ENCODE results near the gene SSR1. TPM values are rescaled to one million over a fixed set of nuclear protein-coding genes. Genes with fewer than 3 reads are reported as not detected.
"Not testable (repeated sequence)": the region's sequence is repeated elsewhere in the genome, so short reads cannot be mapped to it uniquely, and the experiment has no call there.

The SSR1 gene
- total and polyA plus RNA-seq, 2 donors from 2014 or later, result 40.4 to 163 TPM

- Histone ChIP-seq H3K4me1 (ENCODE audit: control insufficient read depth in 2 of 3, insufficient read depth in 2 of 3, low read depth in 1 of 3, low read length in 3 of 3) (no peaks in the 10 kb centered on the region), H3K9me3 (ENCODE audit: control insufficient read depth in 2 of 3, insufficient read depth in 1 of 3, low read length in 3 of 3) (no peaks in the 10 kb centered on the region), H3K27me3 (ENCODE audit: control insufficient read depth, insufficient read depth, low read length) (no peaks in the 10 kb centered on the region), H3K27ac (ENCODE audit: low read depth in 2 of 2, low read length in 2 of 2) (no peak overlapping the region), H3K4me3 (ENCODE audit: low read length in 3 of 3) (no peak overlapping the region), H3K36me3 (ENCODE audit: control insufficient read depth in 2 of 3, insufficient read depth in 3 of 3, low read length in 3 of 3) (no peaks in the 10 kb centered on the region), H3K9ac (ENCODE audit: low read length in 3 of 3) (no peak overlapping the region)
- TF ChIP-seq, protein P1, sequence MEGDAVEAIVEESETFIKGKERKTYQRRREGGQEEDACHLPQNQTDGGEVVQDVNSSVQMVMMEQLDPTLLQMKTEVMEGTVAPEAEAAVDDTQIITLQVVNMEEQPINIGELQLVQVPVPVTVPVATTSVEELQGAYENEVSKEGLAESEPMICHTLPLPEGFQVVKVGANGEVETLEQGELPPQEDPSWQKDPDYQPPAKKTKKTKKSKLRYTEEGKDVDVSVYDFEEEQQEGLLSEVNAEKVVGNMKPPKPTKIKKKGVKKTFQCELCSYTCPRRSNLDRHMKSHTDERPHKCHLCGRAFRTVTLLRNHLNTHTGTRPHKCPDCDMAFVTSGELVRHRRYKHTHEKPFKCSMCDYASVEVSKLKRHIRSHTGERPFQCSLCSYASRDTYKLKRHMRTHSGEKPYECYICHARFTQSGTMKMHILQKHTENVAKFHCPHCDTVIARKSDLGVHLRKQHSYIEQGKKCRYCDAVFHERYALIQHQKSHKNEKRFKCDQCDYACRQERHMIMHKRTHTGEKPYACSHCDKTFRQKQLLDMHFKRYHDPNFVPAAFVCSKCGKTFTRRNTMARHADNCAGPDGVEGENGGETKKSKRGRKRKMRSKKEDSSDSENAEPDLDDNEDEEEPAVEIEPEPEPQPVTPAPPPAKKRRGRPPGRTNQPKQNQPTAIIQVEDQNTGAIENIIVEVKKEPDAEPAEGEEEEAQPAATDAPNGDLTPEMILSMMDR (IDR thresholded peaks at IDR 0.05; ENCODE audit: borderline replicate concordance, extremely low read depth, insufficient read depth), result no peak
- DNase-seq (no peak), FAIRE-seq (no peak)
- intact Hi-C loops (cut with DNase I), result no loop called here
These were observed 11.5 kb upstream of the SSR1 start for GRCh38 chr6:7324520-7324919.

DNA sequence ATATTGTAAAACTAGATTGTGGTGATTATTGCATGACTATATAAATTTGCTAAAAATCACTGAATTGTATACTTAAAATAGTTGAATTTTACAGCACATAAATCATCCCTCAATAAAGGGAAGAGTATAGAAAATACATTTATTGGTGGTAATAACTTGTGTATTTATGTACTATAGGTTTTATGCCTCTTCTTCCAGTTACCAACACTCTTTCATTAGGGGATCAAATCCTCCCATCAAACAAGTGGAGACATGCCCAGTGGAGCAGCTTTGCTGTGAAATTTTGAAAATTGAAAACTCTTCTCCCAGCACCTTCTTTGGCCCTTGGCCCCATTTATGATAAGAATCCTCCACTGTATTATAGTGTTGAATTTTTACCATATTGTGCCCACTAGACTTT, 10.1 kb upstream of the SSR1 start:
- Histone ChIP-seq H3K9ac (ENCODE audit: low read length in 3 of 3) (no peak overlapping the region), H3K4me3 (ENCODE audit: low read length in 3 of 3) (no peak overlapping the region), H3K9me3 (ENCODE audit: control insufficient read depth in 2 of 3, insufficient read depth in 1 of 3, low read length in 3 of 3) (no peaks in the 10 kb centered on the region), H3K27me3 (ENCODE audit: control insufficient read depth, insufficient read depth, low read length) (no peaks in the 10 kb centered on the region), H3K4me1 (ENCODE audit: control insufficient read depth in 2 of 3, insufficient read depth in 2 of 3, low read depth in 1 of 3, low read length in 3 of 3) (no peaks in the 10 kb centered on the region), H3K27ac (ENCODE audit: low read depth in 2 of 2, low read length in 2 of 2) (no peak overlapping the region), H3K36me3 (ENCODE audit: control insufficient read depth in 2 of 3, insufficient read depth in 3 of 3, low read length in 3 of 3) (no peaks in the 10 kb centered on the region)
- FAIRE-seq (no peak), DNase-seq (no peak)
- intact Hi-C loops (cut with DNase I), result no loop called here
- TF ChIP-seq, protein P1 (IDR thresholded peaks at IDR 0.05; ENCODE audit: borderline replicate concordance, extremely low read depth, insufficient read depth), result no peak

GRCh38 chr6:7321866-7322265, 8.9 kb upstream of the SSR1 start:
- H3K9me3 ChIP-seq (ENCODE audit: control insufficient read depth in 2 of 3, insufficient read depth in 1 of 3, low read length in 3 of 3); H3K4me3 ChIP-seq (ENCODE audit: low read length in 3 of 3); H3K27me3 ChIP-seq (ENCODE audit: control insufficient read depth, insufficient read depth, low read length): not testable (repeated sequence)

DNA sequence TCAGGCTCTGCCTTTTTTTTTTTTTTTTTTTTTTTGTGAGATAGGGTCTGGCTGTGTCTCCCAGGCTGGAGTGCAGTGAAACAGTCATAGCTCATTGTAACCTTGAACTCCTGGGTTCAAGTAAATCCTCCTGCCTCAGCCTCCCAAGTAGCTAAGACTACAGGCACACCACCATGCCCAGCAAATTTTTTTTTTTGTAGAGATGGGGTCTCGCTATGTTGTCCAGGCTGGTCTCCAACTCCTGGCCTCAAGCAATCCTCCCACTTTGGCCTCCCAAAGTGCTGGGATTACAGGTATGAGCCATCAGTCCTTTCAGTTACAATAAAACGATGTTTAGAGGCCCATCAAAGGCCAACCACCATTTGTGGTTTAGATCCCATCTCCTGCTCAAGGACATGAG, 6.4 kb upstream of the SSR1 start:
- H3K4me3 ChIP-seq (ENCODE audit: low read length in 3 of 3); H3K27ac ChIP-seq (ENCODE audit: low read depth in 2 of 2, low read length in 2 of 2); H3K4me1 ChIP-seq (ENCODE audit: control insufficient read depth in 2 of 3, insufficient read depth in 2 of 3, low read depth in 1 of 3, low read length in 3 of 3); DNase-seq; H3K36me3 ChIP-seq (ENCODE audit: control insufficient read depth in 2 of 3, insufficient read depth in 3 of 3, low read length in 3 of 3); H3K9me3 ChIP-seq (ENCODE audit: control insufficient read depth in 2 of 3, insufficient read depth in 1 of 3, low read length in 3 of 3); H3K27me3 ChIP-seq (ENCODE audit: control insufficient read depth, insufficient read depth, low read length); FAIRE-seq; H3K9ac ChIP-seq (ENCODE audit: low read length in 3 of 3); intact Hi-C loops (cut with DNase I): not testable (repeated sequence)

More at GRCh38 chr6:7321866-7322265, 8.9 kb upstream of the SSR1 start:
- H3K36me3 ChIP-seq (ENCODE audit: control insufficient read depth in 2 of 3, insufficient read depth in 3 of 3, low read length in 3 of 3); DNase-seq; H3K27ac ChIP-seq (ENCODE audit: low read depth in 2 of 2, low read length in 2 of 2); intact Hi-C loops (cut with DNase I); H3K4me1 ChIP-seq (ENCODE audit: control insufficient read depth in 2 of 3, insufficient read depth in 2 of 3, low read depth in 1 of 3, low read length in 3 of 3); FAIRE-seq; H3K9ac ChIP-seq (ENCODE audit: low read length in 3 of 3): not testable (repeated sequence)

DNA sequence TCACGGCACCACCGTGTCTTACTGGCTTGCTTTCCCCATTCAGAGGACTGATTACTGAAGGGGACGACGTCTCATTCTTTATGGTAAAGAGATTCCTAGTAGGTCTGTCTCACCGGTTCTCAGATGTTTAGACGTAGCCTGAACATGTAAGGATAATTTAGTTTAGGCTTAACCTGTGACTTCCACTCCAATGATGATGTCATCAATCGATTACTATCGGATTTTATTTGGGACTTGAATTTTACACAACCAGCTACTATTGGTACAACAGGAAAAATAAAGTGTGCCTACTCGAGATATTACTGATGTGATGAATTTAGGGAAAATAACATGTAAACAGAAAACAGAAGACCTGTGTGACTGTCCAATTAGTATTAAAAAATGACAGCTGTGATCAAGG, 4.5 kb upstream of the SSR1 start:
- H3K27ac ChIP-seq (ENCODE audit: low read depth in 2 of 2, low read length in 2 of 2), result no peak overlapping the region
- intact Hi-C loops (cut with DNase I), result no loop called here
- TF ChIP-seq, protein P1 (IDR thresholded peaks at IDR 0.05; ENCODE audit: borderline replicate concordance, extremely low read depth, insufficient read depth), result no peak
- DNase-seq, result no peak
- no peaks in the 10 kb centered on the region for H3K9me3 ChIP-seq (ENCODE audit: control insufficient read depth in 2 of 3, insufficient read depth in 1 of 3, low read length in 3 of 3)
- no peak for FAIRE-seq
- H3K4me1 ChIP-seq (ENCODE audit: control insufficient read depth in 2 of 3, insufficient read depth in 2 of 3, low read depth in 1 of 3, low read length in 3 of 3), result no peaks in the 10 kb centered on the region
- no peak overlapping the region for H3K9ac ChIP-seq (ENCODE audit: low read length in 3 of 3)
- no peaks in the 10 kb centered on the region for H3K27me3 ChIP-seq (ENCODE audit: control insufficient read depth, insufficient read depth, low read length)
- H3K4me3 ChIP-seq (ENCODE audit: low read length in 3 of 3), result no peak overlapping the region
- no peaks in the 10 kb centered on the region for H3K36me3 ChIP-seq (ENCODE audit: control insufficient read depth in 2 of 3, insufficient read depth in 3 of 3, low read length in 3 of 3)

Measured in kidney (tissue), 14 donors.